ENCODE results near the gene CORO1C.

CORO1C gene

DNA sequence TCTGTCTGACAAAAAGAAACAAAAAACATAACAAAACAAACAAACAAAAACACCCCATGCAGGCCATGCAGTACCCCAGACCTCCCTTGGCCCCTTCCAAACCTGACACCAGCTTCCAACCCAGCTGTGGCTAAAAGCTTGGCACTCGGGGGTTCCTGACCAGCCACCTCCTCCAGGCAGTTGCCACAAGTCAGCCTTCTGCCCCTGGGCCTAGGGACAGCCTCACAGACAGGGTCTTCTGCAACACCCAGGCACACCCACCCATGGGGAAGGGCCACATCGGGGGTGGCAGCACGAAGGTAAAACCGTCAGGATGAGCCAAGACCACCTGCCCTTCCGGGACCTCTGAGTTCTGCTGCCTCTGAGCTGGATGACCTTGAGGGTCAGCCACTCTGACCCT, 122.7 kb downstream of the CORO1C start:
- Histone ChIP-seq H3K27ac (ENCODE audit: insufficient read depth, low read depth, low read length, poor library complexity, severe bottlenecking) (no peak overlapping the region), H3K27me3 (ENCODE audit: control insufficient read depth, insufficient read depth, low read length, poor library complexity, severe bottlenecking) (no peaks in the 10 kb centered on the region), H3K4me1 (ENCODE audit: control insufficient read depth, insufficient read depth, low read length) (peaks cover 11% of the 10 kb centered on the region), H3K4me3 (ENCODE audit: insufficient read depth, low read depth, low read length) (no peak overlapping the region), H3K9me3 (ENCODE audit: control insufficient read depth, low read length) (no peaks in the 10 kb centered on the region), H3K36me3 (ENCODE audit: control insufficient read depth, insufficient read depth, low read length) (no peaks in the 10 kb centered on the region)
- WGBS, 2 experiments, result 89 to 91% methylated on average over 5 of the region's 5 CpGs

DNA sequence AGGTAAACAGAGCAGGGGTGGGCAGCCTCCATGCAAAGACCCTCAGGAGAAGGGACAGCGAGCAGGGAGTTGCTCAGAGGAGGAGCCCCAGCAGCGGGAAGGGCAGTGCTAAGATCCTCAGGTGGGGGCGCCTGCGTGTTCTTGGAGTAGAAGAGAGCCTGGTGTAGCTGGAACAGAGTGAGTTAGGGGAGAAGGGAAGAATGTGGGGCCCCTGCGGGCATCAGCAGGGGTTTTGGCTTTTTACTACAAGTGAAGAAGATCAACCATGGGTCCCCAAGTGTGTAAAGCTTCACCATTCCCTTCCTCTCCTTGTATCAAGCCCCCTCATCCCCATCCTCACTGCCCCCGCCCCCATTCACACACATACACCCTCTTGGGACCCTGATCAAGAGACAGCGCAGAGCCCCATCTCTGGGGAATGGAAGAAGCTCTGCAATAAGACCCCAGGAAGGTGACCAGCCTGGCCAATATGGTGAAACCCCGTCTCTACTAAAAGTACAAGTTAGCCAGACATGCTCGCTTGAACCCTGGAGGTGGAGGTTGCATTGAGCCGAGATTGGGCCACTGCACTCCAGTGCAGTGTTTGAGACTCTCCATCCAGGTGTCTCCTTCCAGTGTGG, 123.2 kb downstream of the CORO1C start:
- Histone ChIP-seq H3K27ac (ENCODE audit: insufficient read depth, low read depth, low read length, poor library complexity, severe bottlenecking) (no peak overlapping the region), H3K4me1 (ENCODE audit: control insufficient read depth, insufficient read depth, low read length) (peaks cover 10% of the 10 kb centered on the region), H3K36me3 (ENCODE audit: control insufficient read depth, insufficient read depth, low read length) (no peaks in the 10 kb centered on the region), H3K4me3 (ENCODE audit: insufficient read depth, low read depth, low read length) (no peak overlapping the region), H3K9me3 (ENCODE audit: control insufficient read depth, low read length) (no peaks in the 10 kb centered on the region), H3K27me3 (ENCODE audit: control insufficient read depth, insufficient read depth, low read length, poor library complexity, severe bottlenecking) (no peaks in the 10 kb centered on the region)
- 86 to 87% methylated on average over 10 of the region's 10 CpGs for WGBS, 2 experiments

DNA sequence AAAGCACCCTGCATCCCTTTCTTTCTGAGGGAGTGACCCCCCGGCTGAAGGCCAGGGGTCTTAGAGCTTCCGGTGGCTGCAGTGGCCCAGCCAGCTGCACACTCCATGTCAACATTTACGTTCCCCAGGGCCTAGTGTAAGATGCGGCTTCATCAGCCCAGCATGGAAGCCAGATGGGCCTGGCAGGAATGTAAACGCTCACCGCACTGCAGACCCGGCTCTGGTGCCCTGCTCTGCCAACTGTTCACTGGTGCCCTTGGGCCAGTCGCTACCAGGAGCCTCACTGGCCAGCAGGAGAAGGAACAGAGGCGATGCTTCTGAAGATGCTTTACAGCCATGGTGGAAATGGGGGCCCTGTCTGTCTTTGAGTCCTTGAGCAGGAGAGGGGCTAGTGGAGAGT, 124.8 kb downstream of the CORO1C start:
- H3K36me3 ChIP-seq (ENCODE audit: control insufficient read depth, insufficient read depth, low read length), result no peaks in the 10 kb centered on the region
- H3K4me3 ChIP-seq (ENCODE audit: insufficient read depth, low read depth, low read length), result no peak overlapping the region
- no peaks in the 10 kb centered on the region for H3K27me3 ChIP-seq (ENCODE audit: control insufficient read depth, insufficient read depth, low read length, poor library complexity, severe bottlenecking)
- 91 to 92% methylated on average over 9 of the region's 9 CpGs for WGBS, 2 experiments
- no peak overlapping the region for H3K27ac ChIP-seq (ENCODE audit: insufficient read depth, low read depth, low read length, poor library complexity, severe bottlenecking)
- peaks cover 6% of the 10 kb centered on the region for H3K4me1 ChIP-seq (ENCODE audit: control insufficient read depth, insufficient read depth, low read length)
- no peaks in the 10 kb centered on the region for H3K9me3 ChIP-seq (ENCODE audit: control insufficient read depth, low read length)

DNA sequence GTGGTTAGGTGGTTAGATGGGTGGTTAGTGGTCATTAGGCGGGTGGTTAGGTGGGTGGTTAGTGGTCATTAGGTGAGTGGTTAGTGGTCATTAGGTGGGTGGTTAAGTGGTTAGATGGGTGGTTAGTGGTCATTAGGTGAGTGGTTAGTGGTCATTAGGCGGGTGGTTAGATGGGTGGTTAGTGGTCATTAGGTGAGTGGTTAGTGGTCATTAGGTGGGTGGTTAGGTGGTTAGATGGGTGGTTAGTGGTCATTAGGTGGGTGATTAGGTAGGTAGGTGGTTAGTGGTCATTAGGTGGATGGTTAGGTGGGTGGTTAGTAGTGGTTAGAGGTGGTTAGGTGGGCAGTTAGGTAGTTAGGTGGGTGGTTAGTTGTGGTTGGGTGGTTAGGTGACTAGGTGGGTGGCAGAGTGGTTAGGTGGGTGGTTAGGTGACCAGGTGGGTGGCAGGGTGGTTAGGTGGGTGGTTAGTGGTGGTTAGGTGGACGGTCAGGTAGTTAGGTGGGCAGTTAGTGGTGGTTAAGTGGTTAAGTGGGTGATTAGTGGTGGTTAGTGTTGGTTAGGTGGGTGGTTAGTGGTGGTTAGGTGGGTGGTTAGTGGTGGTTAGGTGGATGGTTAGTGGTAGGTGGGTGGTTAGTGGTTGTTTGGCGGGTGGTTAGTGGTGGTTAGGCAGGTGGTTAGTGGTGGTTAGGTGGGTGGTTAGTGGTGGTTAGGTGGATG, 125.5 kb downstream of the CORO1C start:
- H3K9me3 ChIP-seq (ENCODE audit: control insufficient read depth, low read length), result no peaks in the 10 kb centered on the region
- H3K27me3 ChIP-seq (ENCODE audit: control insufficient read depth, insufficient read depth, low read length, poor library complexity, severe bottlenecking), result no peaks in the 10 kb centered on the region
- H3K4me3 ChIP-seq (ENCODE audit: insufficient read depth, low read depth, low read length), result no peak overlapping the region
- H3K4me1 ChIP-seq (ENCODE audit: control insufficient read depth, insufficient read depth, low read length), result peaks cover 6% of the 10 kb centered on the region
- no peaks in the 10 kb centered on the region for H3K36me3 ChIP-seq (ENCODE audit: control insufficient read depth, insufficient read depth, low read length)
- WGBS, 2 experiments, result 93 to 96% methylated on average over 4 of the region's 4 CpGs
- H3K27ac ChIP-seq (ENCODE audit: insufficient read depth, low read depth, low read length, poor library complexity, severe bottlenecking), result no peak overlapping the region

DNA sequence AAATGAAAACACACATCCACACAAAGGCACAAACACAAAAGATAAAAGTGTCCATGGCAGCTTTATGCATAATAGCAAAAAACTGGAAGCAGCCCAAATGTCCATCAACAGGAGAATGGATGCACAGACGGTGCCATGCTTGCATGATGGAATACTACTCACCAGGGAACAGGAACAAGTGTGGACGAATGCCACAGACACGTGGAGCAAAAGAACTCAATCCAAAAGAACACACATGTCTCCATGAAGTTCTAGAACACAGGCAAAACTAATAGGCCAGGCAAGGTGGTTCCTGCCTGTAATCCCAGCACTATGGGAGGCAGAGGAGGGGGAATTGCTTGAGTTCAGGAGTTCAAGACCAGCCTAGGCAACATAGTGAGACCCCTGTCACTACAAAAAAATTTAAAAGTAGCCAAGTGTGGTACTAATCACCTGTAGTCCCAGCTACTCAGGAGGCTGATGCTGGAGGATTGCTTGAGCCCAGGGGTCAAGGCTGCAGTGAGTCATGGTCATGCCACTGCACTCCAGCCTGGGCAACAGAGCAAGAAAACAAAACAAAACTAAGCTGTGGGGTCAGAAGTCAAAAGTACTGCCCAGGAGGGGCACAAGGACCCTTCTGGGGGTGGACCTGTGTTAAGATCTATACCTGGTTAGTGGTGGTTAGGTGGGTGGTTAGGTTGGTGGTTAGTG, 126.2 kb downstream of the CORO1C start:
- 87 to 92% methylated on average over 3 of the region's 3 CpGs for WGBS, 2 experiments
- no peak overlapping the region for H3K4me3 ChIP-seq (ENCODE audit: insufficient read depth, low read depth, low read length)
- peaks cover 6% of the 10 kb centered on the region for H3K4me1 ChIP-seq (ENCODE audit: control insufficient read depth, insufficient read depth, low read length)
- H3K27ac ChIP-seq (ENCODE audit: insufficient read depth, low read depth, low read length, poor library complexity, severe bottlenecking), result no peak overlapping the region
- H3K27me3 ChIP-seq (ENCODE audit: control insufficient read depth, insufficient read depth, low read length, poor library complexity, severe bottlenecking), result no peaks in the 10 kb centered on the region
- H3K36me3 ChIP-seq (ENCODE audit: control insufficient read depth, insufficient read depth, low read length), result no peaks in the 10 kb centered on the region
- H3K9me3 ChIP-seq (ENCODE audit: control insufficient read depth, low read length), result no peaks in the 10 kb centered on the region

DNA sequence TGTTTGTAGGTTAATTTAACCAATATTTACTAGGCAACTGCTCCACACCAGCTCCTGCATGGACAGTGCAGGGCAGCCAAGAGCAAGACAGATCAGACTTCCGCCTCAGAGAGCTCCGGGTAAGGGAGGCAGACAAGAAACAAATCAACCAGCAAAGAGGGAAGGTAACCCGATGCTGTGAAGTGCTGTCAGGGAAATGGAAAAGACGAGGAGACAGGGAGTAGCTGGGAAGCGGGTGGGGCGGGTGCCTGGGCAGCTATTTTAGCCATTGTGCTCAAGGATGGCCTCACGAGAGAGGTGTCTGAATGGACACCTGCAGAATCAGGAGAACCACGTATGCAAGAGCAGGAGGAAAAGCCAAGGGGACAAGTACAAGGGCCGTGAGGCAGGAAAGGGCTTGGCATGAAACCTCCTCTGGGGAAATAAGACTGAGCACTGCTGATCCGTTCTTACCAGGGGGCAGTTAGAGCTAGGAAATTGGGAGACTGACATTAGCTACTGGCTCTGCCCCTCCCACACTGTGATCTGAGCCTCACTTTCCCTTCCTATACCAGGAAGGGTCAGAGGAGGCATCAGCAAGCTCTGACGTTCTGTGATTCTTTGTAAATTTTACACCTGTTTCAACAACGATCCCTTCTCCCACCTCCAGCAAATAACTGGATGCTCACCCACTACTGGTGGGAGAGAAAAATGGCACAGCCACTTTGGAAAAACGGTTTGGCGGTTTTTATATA, 126.9 kb downstream of the CORO1C start:
- Histone ChIP-seq H3K27me3 (ENCODE audit: control insufficient read depth, insufficient read depth, low read length, poor library complexity, severe bottlenecking) (no peaks in the 10 kb centered on the region), H3K9me3 (ENCODE audit: control insufficient read depth, low read length) (no peaks in the 10 kb centered on the region), H3K36me3 (ENCODE audit: control insufficient read depth, insufficient read depth, low read length) (no peaks in the 10 kb centered on the region), H3K4me3 (ENCODE audit: insufficient read depth, low read depth, low read length) (no peak overlapping the region), H3K4me1 (ENCODE audit: control insufficient read depth, insufficient read depth, low read length) (no peaks in the 10 kb centered on the region), H3K27ac (ENCODE audit: insufficient read depth, low read depth, low read length, poor library complexity, severe bottlenecking) (no peak overlapping the region)
- WGBS, 2 experiments, result 57 to 58% methylated on average over 14 of the region's 14 CpGs

DNA sequence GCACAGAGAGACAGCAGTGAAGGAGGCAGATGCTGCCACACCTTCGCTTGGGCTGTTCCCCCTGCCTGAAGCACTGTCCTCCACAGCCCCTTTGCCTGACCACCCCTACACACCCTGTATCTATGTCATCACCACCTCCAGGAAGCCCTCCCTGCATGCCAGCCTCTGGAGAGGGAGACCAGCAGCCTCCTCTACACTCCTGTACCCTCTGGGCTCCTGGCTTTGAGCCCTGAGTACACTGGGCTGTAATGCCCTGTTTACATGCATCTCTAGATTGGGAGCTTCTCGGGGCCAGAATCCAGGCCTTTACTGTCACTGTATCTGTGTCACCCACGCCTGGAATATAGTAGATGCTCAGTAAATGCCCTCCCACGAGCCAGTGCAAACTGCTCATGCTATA, 127.6 kb downstream of the CORO1C start:
- Histone ChIP-seq H3K36me3 (ENCODE audit: control insufficient read depth, insufficient read depth, low read length) (no peaks in the 10 kb centered on the region), H3K9me3 (ENCODE audit: control insufficient read depth, low read length) (no peaks in the 10 kb centered on the region)
- 95 to 96% methylated on average over 4 of the region's 4 CpGs for WGBS, 2 experiments

DNA sequence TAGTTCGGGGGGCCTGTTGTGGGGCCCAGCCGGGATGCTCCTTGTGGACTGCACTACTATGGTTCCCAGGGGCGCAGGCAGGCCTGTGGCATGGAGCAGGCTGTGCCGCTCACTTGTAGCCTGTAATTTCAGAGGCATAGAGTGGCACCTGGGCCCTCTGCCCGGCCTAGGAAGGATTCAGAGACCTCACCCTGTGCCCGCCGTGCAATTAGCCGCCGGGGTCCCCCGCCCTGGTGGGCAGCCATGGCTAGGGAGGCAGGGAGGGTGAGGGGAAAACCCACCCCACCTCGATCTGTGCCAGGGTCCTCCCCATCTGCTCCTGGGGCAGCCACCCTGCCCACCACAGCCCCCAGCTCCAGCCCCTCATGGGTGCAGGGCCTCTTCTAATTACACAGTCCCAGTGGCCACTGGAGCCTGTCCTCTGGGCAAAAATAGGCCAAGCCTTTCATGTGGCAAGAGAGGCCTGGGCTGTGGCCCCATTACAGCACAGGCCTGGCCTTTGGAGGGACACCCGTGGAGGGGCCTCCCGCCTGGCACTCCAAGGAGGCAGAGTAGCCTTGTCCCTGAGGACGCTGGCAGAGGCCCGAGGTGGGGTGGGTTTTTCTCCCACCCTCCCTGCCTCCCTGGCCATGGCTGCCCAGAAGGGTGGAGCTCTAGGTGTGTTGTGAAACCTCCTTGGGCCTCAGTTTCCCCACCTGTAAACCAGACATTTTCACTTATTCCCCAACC, 128.2 kb downstream of the CORO1C start:
- H3K4me3 ChIP-seq (ENCODE audit: insufficient read depth, low read depth, low read length), result no peak overlapping the region
- no peaks in the 10 kb centered on the region for H3K9me3 ChIP-seq (ENCODE audit: control insufficient read depth, low read length)
- H3K36me3 ChIP-seq (ENCODE audit: control insufficient read depth, insufficient read depth, low read length), result no peaks in the 10 kb centered on the region
- H3K27ac ChIP-seq (ENCODE audit: insufficient read depth, low read depth, low read length, poor library complexity, severe bottlenecking), result no peak overlapping the region
- no peaks in the 10 kb centered on the region for H3K27me3 ChIP-seq (ENCODE audit: control insufficient read depth, insufficient read depth, low read length, poor library complexity, severe bottlenecking)
- WGBS, 2 experiments, result 94 to 95% methylated on average over 15 of the region's 15 CpGs
- peaks cover 4% of the 10 kb centered on the region for H3K4me1 ChIP-seq (ENCODE audit: control insufficient read depth, insufficient read depth, low read length)

More for the DNA sequence above, 127.6 kb downstream of the CORO1C start:
- Histone ChIP-seq H3K27me3 (ENCODE audit: control insufficient read depth, insufficient read depth, low read length, poor library complexity, severe bottlenecking) (no peaks in the 10 kb centered on the region), H3K4me1 (ENCODE audit: control insufficient read depth, insufficient read depth, low read length) (no peaks in the 10 kb centered on the region), H3K27ac (ENCODE audit: insufficient read depth, low read depth, low read length, poor library complexity, severe bottlenecking) (no peak overlapping the region), H3K4me3 (ENCODE audit: insufficient read depth, low read depth, low read length) (no peak overlapping the region)

DNA sequence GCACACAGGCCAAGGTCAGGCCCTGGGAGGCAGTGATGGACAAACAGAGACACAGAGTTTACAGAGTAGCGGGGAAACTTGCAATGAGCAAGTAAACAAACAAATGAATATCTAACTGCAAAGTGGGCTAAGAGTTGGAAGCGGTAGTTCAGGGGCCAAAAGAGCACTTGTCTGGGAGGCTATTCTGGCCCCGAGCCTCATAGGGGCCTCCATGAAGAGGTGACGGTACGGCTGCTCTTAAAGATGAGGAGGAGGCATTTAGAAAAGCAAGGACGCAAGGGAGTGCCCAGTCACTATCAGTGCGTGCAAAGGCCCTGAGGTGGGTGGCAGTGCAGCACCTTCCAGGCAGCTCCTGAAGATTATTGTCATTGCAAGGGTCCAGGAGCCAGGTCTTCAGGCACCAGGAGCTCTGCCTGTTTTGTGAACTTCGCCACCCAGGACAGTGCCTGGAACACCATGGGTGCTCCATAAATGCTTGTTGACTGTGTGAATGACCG, 129.1 kb downstream of the CORO1C start:
- Histone ChIP-seq H3K4me3 (ENCODE audit: insufficient read depth, low read depth, low read length) (no peak overlapping the region), H3K27ac (ENCODE audit: insufficient read depth, low read depth, low read length, poor library complexity, severe bottlenecking) (no peak overlapping the region), H3K36me3 (ENCODE audit: control insufficient read depth, insufficient read depth, low read length) (no peaks in the 10 kb centered on the region), H3K4me1 (ENCODE audit: control insufficient read depth, insufficient read depth, low read length) (peaks cover 11% of the 10 kb centered on the region), H3K27me3 (ENCODE audit: control insufficient read depth, insufficient read depth, low read length, poor library complexity, severe bottlenecking) (no peaks in the 10 kb centered on the region), H3K9me3 (ENCODE audit: control insufficient read depth, low read length) (no peaks in the 10 kb centered on the region)
- 96% methylated on average over 8 of the region's 9 CpGs for WGBS, 2 experiments

All from ectodermal cell (in vitro differentiated cells).